ENCODE results near the gene NDUFAF2.
"Not testable (repeated sequence)": the region's sequence is repeated elsewhere in the genome, so short reads cannot be mapped to it uniquely, and the experiment has no call there.

The NDUFAF2 gene

DNA sequence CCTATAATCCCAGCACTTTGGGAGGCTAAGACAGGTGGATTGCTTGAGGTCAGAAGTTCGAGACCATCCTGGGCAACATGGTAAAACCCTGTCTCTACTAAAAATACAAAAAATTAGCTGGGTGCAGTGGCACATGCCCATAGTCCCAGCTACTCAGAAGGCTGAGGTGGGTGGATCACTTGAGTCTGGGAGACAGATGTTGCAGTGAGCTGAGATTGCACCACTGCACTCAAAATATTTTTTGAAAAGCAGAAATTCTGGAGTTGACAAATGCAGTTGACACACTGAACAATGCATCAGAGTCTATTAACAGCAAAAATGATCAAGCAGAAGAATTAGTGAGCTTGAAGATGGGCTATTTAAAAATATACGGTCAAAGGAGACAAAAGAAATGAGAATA is 35.5 kb downstream of the NDUFAF2 start:
- H3K4me3 ChIP-seq (replicated peaks; ENCODE audit: low read depth, low read length), result no peak overlapping the region
- no peak for DNase-seq (ENCODE audit: extremely low read depth, low read depth)
- TF ChIP-seq, protein P1, sequence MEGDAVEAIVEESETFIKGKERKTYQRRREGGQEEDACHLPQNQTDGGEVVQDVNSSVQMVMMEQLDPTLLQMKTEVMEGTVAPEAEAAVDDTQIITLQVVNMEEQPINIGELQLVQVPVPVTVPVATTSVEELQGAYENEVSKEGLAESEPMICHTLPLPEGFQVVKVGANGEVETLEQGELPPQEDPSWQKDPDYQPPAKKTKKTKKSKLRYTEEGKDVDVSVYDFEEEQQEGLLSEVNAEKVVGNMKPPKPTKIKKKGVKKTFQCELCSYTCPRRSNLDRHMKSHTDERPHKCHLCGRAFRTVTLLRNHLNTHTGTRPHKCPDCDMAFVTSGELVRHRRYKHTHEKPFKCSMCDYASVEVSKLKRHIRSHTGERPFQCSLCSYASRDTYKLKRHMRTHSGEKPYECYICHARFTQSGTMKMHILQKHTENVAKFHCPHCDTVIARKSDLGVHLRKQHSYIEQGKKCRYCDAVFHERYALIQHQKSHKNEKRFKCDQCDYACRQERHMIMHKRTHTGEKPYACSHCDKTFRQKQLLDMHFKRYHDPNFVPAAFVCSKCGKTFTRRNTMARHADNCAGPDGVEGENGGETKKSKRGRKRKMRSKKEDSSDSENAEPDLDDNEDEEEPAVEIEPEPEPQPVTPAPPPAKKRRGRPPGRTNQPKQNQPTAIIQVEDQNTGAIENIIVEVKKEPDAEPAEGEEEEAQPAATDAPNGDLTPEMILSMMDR (IDR thresholded peaks at IDR 0.05; ENCODE audit: low read depth, low read length, missing control alignments), result no peak

DNA sequence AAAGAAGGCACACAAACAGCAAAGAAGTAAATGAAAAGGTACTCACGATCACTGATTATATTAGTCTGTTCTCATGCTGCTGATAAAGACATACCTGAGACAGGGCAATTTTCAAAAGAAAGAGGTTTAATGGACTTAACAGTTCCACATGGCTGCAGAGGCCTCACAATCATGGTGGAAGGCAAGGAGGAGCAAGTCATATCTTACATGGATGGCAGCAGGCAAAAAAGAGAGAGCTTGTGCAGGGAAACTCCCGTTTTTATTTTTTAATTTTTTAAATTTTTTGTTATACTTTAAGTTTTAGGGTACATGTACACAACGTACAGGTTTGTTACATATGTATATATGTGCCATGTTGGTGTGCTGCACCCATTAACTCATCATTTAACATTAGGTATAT is 37.1 kb downstream of the NDUFAF2 start:
- not testable (repeated sequence) for H3K4me3 ChIP-seq (replicated peaks; ENCODE audit: low read depth, low read length); DNase-seq (ENCODE audit: extremely low read depth, low read depth)

DNA sequence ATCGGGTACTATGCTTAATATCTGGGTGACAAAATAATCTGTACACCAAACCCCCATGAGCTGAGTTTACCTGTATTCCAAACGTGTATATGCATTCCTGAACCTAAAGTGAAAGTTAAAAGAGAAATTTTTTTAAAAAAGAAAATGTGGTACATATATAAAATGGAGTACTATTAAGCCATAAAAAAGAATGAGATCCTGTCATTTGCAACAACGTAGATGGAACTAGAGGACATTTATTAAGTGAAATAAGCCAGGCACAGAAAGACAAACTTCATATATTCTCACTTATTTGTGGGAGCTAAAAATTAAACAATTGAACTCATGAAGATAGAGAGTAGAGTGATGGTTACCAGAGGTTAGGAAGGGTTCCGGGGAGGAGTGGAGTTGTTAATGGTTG is 44.8 kb downstream of the NDUFAF2 start:
- no peak overlapping the region for H3K4me3 ChIP-seq (replicated peaks; ENCODE audit: low read depth, low read length)
- TF ChIP-seq, protein P1 (IDR thresholded peaks at IDR 0.05; ENCODE audit: low read depth, low read length, missing control alignments), result no peak
- no peak for DNase-seq (ENCODE audit: extremely low read depth, low read depth)

DNA sequence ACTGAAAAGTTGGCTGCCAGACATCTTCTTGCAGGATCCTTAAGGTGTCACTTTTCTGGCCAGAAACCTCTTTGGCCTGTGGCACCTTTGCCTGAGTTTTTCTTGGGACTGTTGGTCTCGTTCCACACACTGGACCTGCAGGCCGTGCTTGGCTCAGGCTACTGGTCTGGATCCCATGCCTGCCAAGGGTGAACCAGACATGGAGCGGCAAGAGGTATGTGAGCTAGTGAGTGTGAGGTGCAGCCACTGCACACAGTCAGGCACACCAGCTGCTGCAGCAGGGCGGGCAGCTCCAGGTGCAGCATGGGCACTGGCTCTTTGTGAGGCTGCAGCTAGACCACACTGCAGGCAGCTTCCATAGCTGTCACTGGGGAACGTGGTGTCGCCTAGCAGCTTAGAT is 47.9 kb downstream of the NDUFAF2 start:
- H3K4me3 ChIP-seq (replicated peaks; ENCODE audit: low read depth, low read length), result no peak overlapping the region
- TF ChIP-seq, protein P1 (IDR thresholded peaks at IDR 0.05; ENCODE audit: low read depth, low read length, missing control alignments), result no peak
- no peak for DNase-seq (ENCODE audit: extremely low read depth, low read depth)

DNA sequence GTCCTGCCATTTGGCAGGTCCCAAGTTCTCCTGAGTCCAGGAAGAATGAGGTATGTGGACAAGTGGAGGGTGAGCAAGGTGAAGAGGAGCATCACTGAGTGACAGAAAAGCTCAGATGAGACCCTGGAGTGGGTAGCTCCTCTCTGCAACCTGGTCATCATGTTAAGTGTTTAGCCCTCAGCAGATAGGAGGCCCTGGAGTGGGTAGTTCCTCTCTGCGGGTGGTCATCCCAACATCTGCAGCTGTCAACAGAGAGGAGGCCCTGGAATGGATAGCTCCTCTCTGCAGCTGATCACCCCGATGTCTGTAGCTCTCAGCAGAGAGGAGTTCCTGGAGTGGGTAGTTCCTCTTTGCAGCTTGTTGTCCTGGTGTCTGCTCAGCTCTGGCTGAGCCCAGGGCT is 48.4 kb downstream of the NDUFAF2 start:
- no peak for DNase-seq (ENCODE audit: extremely low read depth, low read depth)
- H3K4me3 ChIP-seq (replicated peaks; ENCODE audit: low read depth, low read length), result no peak overlapping the region
- TF ChIP-seq, protein P1 (IDR thresholded peaks at IDR 0.05; ENCODE audit: low read depth, low read length, missing control alignments), result no peak

DNA sequence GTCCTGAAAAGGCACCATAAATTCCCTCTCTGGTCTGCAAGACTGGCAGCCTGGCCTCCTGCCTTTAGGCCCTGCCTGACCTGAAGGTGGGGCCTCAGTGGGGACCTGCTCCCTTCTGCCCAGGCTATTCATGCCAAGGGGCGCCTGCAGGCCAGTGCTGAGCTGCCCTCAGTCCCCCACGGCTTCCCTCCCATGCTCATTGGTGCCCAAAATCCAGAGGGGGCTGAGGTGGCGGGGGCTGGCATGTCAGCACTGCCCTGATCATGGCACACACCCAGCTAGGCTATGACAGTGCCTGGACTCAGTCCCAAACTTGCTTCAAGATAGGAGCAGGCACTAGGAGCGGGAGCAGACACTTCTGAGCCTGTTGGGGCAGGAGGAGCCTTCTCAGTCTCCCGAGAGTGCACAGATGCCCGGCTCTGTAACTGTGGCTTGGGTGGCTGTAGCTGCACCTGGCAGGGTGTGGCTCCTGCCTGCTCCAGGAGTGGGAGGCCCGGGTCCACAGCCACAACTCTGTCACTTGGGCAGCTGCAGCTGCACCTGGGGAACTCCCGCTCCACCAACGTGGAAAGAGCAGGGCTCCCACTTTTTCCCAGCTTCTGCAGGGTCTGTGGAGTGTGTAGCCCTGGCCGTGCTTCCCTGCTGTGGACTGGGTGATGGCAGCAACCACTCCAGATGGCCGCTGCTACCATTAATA is 49.0 kb downstream of the NDUFAF2 start:
- no peak overlapping the region for H3K4me3 ChIP-seq (replicated peaks; ENCODE audit: low read depth, low read length)
- no peak for DNase-seq (ENCODE audit: extremely low read depth, low read depth)
- TF ChIP-seq, protein P1 (IDR thresholded peaks at IDR 0.05; ENCODE audit: low read depth, low read length, missing control alignments), result no peak

DNA sequence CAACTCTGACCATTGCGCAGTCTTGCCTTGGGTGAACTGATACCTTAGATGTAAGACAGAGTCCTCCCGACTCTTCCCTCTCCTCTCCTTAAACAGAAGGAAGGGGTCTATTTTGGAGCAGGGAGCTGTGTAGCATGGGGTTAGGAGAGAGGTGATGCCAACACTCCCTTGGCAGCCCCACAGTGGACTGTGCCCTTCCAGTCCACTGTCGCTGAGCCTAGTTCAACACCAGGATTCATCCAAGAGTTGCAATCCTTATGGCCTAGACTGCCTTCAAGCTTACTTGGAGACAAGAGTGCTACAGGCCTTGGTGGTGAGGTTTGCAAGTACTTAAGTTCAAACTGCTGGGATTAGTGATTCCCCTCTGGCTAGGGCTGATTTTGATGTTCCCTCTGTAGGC is 51.4 kb downstream of the NDUFAF2 start:
- no peak overlapping the region for H3K4me3 ChIP-seq (replicated peaks; ENCODE audit: low read depth, low read length)
- DNase-seq (ENCODE audit: extremely low read depth, low read depth), result no peak
- TF ChIP-seq, protein P1 (IDR thresholded peaks at IDR 0.05; ENCODE audit: low read depth, low read length, missing control alignments), result no peak

Data from HFF-Myc (cell line).